Stimulated activated CD8-positive, alpha-beta memory T cell treated with anti-CD3 and anti-CD28 coated beads, Interleukin-4, amount 100 ng/mL, for 4 hours (primary cell): ENCODE results near the gene ASTN2.
"Not testable (repeated sequence)": the region's sequence is repeated elsewhere in the genome, so short reads cannot be mapped to it uniquely, and the experiment has no call there.

Experiments
- DNase-seq, 2 donors: peaks; one replicate each; pipeline ENCODE4 v3.0.0-alpha.2; 2020; ENCODE audit warnings: low read depth in 2 of 2, low spot score in 1 of 2

ASTN2 gene

DNA sequence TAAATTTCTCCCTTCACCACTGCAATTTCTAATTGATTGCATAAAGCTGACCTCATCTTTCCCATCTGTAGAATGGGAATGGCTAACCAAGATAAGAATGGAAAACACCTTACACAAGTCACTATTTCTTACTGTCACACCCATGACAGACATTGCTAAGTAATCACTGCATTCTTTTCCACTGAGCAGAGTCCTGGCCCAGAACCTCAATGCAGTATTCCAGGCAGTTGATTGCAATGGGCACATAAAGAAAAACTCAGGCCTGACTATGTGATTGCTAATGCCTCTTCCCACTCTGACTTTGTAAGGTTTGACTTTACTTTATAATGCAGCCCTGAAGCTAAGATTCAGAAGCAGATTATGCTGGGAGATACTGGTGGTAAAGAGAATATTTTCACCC, 698.4 kb downstream of the ASTN2 start:
- DNase-seq: no peak

DNA sequence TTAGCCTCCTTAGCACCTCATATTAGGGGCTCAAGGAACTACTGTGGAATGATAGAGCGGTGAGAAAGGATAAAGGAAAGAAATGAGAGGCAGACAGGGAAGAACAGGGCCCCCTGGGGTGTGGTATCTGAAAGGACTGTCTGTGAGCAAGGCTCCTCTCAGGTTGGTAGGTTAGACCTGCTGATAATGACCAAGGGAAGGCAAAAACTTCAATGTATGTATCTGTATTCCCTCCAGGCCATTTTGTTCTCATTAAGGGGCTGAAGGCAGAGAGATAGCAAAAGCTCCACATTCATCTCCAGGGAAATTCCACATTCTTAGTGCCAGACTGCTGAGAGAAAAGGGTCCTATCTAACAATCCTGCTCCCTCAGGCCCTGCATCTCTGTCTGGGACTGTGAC, 699.1 kb downstream of the ASTN2 start:
- DNase-seq: no peak

- DNase-seq: no peak
Observed at GRCh38 chr9:116713271-116713670, 701.6 kb downstream of the ASTN2 start.

- no peak for DNase-seq
Observed at GRCh38 chr9:116712781-116713180, 702.1 kb downstream of the ASTN2 start.

DNA sequence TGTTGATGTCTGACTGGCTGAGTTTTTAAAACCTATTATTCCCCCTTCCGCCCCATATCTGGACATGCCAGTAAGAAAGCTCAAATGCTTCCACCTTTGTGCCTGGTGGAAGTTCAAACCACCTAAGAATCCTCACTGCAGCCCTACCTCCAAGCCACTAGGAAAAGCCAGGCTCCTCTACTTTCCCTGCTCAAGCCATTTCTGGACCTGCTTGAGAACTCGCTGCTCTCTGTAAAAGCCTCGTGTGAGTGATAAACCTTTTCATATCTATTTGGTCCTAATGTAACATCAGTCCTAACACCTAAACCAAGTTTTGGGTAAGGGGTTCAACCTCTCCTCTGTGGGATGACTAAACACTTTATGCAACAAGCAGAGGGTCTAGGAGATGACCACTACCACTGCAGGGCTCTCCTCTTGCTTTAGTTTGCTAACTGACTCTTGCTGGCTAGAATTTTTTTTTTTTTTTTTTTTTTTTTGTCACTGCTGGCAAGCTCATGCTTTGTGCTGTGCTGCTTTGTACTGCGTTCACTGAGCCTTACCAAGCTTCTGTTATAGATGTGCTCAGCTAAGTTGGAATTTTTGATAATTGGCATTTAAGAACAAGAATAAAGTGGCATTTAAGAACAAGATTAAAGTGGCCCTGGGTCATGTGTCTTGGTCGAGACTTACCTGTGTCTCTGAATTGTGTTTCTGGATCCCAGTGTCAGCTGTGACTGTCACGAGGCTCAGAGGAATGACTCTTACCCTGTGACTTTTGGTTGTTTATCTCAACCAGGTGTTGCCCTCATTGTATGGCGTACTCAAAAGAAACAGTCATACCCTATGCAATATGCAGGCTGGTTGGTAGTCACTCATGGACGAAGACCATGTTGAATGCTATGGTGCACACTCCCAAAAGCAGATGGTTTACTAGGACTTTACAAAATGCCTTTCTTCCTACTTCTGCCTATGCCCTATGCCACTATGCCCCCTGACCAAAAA, 708.3 kb downstream of the ASTN2 start:
- DNase-seq: no peak

- no peak for DNase-seq
Observed at GRCh38 chr9:116705531-116705930, 709.3 kb downstream of the ASTN2 start.

DNA sequence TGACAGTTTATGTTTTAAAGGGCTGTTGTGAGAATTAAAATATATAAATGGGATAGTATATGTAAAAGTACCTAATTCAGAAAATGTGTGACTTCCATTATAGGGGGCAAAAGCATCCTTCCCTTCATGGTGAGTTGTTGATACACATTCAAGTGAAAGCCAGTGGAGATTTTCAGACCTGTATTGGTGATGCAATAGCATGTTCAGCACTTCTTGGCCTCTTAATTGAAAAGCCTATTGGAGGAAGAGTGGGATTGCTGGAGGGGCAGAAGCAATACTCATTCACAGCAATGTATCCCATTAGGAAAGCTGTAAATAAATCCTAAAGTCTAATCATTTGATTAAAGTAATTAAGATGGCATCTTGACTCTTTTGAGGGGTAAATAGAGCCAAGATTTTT, 710.4 kb downstream of the ASTN2 start:
- no peak for DNase-seq

DNA sequence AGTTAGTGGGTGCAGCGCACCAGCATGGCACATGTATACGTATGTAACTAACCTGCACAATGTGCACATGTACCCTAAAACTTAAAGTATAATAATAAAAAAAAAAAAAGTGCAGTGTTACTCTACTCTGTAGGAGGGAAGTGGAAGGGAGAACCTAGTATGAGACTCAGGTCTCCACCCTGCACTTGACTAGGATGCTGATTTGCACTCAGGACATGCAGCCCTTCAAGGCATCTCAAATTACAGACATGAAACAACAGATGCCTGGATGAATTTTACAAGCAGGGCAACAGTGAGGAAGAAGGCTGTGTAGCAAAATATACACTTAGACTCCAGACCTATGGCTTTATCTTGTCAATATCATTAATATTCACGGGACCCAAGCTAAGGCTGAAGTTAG, 711.2 kb downstream of the ASTN2 start:
- no peak for DNase-seq

GRCh38 chr9:116701940-116702642, 712.8 kb downstream of the ASTN2 start:
- DNase-seq: no peak

DNA sequence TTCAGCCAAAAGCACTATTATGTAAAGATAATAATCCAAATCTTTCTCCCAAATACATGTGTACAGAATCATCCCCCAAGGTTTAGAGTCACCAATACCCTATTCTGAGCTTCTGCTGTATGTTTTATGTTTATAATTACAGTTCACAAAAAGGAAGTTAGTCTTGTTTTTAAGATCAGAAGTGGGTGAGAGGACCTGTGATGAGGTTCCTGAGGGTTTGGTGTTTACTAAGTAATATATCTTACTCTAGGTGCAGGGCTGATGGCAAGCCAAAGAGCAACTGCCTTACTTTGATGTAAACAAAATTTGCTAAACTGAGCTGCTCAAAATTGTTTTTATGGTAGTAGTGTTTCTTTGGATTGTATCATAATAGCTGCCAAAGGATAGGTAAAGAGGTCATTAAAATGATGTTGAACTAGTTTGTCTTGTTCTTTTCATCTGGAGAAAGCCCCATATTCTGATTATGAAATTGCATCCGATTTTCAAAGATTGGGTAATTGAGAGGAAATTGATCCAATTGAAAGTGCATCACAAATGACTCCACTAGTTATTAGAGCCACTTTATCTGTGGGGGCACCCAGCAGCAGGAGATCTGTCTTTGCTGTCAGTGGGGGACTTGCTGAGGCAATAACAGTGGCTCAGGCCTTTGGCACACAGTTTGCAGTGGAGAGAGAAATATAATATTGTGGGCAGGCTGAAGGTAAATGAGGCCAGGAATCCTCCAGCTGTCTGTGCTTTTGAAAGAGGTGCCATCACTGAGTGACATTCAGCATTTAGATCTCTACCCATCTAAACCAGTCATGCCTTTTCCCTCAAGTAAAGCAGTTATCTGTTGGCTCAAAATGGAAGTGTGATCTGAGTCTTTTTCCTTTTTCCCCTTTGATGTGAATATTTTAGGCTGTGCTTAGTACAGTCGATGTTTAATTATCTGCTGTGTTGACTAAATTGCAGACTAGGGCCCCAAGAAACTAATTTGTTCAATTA, 713.7 kb downstream of the ASTN2 start:
- no peak for DNase-seq

DNA sequence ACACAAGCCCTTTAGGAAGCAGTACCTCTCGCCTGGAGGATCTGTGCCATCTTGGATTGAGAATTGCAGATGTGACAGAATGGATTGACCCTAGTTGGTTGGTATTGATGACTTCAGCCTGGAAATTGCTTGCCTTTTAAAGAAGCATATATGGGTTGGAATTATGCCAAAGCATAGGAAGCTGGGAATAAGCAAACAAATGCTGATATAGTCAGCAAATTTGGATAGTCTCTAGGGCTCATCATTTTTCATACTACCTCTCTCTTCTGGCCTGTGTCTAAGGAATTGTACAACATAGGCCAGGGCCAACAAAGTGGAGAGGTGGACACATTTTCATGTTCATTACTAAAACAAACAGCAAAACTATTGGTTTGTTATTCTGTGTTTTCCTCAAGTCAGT, 714.6 kb downstream of the ASTN2 start:
- DNase-seq: no peak

DNA sequence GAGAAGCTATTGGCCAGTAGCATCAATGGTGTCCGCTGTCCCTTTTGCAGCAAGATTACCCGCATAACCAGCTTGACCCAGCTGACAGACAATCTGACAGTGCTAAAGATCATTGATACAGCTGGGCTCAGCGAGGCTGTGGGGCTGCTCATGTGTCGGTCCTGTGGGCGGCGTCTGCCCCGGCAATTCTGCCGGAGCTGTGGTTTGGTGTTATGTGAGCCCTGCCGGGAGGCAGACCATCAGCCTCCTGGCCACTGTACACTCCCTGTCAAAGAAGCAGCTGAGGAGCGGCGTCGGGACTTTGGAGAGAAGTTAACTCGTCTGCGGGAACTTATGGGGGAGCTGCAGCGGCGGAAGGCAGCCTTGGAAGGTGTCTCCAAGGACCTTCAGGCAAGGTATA, 717.0 kb downstream of the ASTN2 start:
- no peak for DNase-seq

DNA sequence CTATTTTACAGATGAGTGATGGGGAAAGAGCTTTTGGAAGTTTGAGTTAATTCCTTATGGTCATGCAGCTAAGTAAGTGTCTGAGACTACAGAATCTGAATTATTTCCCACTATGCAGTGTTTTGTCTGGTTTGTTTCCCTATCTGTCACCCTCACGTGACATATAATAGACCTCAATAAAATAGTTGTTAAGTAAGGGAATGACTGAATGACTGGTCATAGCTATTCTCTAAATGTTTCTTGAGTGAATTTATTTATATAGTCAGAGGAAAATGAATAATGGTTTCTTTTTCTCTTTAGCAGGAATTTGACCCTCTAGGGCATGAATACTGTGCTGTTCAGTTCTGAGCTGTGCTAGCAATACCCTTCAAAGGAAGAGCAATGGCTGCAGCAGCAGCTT, 717.5 kb downstream of the ASTN2 start:
- DNase-seq: no peak

GRCh38 chr9:116695438-116695837, 719.4 kb downstream of the ASTN2 start:
- no peak for DNase-seq

DNA sequence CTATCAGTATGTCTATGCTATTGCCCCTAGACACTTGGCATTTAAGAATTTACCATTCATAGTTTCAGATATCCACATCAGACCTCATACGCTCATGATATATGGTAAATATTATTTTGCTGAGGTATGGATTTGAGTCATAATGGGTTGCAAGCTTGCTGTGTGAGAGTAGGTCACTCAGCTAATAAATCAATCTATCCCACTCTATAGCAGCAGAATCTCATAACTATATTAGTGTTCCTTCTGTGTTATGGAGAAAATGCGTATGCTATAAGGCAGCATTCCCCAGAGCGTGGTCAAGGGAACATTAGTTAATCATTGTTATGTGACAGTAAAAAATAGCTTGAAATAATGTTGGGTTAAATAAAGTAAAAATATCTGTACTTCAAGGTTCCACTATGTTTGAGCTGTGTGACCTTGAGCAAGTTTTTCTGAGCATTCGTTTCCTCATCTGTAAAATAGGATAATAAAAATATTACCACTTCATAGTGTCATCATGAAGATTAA, 720.0 kb downstream of the ASTN2 start:
- DNase-seq: no peak

- DNase-seq: no peak
Observed at GRCh38 chr9:116693233-116693731, 721.6 kb downstream of the ASTN2 start.

DNA sequence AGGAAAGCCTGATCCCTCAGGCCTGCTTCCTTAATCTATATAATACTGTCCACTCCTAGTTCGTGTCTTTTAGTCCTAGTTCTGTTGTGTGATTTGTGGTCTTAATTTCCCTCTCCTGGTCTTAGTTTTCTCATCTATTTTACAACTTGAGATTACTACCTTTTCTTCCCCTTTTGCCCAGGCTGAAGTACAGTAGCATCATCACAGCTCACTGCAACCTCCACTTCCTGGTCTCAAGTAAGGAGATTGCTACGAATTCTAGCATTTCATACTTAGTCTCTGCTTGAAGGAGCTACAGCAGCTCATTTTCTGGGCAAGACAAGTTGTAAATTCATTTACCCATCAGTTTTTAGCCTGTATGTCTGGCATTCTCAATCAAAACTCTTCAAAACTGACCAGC, 722.2 kb downstream of the ASTN2 start:
- DNase-seq: no peak

DNA sequence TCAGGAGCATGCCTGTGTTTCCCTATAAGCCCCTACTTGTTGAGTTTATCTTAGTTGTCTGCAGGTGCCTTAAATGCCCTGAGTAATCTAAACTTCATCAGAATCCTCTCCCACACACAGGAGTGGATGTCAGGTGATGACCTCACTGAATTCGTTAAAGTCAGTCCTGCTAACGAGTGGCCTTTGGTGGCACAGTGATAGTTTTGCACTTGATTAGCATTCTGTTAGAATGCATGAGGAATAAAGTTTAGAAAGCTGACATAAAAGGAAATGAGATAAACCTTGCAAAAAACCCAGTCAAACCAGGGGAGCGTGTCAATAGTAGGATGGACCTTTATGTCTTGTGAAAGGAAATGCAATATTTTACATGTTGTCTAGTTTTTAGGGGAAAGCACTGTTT, 723.2 kb downstream of the ASTN2 start:
- no peak for DNase-seq

GRCh38 chr9:116690805-116691204, 724.1 kb downstream of the ASTN2 start:
- DNase-seq: not testable (repeated sequence)

- DNase-seq: no peak
Observed at GRCh38 chr9:116689486-116690032, 725.3 kb downstream of the ASTN2 start.
